Measurements from ENCODE around the gene IGFBP2.

- TF ChIP-seq POLR2AphosphoS5 (IDR thresholded peaks at IDR 0.05; ENCODE audit: low read depth, low read length) (no peak), POLR2A (IDR thresholded peaks at IDR 0.05; ENCODE audit: insufficient read depth in 1 of 2, low read depth in 2 of 2, low read length in 2 of 2) (no peak), SP1 (IDR thresholded peaks at IDR 0.05) (no peak), SP1 (CRISPR knock-in tag; IDR thresholded peaks at IDR 0.05) (no peak), KDM1A (CRISPR knock-in tag; IDR thresholded peaks at IDR 0.05) (no peak), TCF7L2 (IDR thresholded peaks at IDR 0.05; ENCODE audit: low read depth, low read length) (no peak), ZNF772 (CRISPR knock-in tag; IDR thresholded peaks at IDR 0.05) (no peak), SMC3 (IDR thresholded peaks at IDR 0.05; ENCODE audit: low read length) (no peak), MZF1 (CRISPR knock-in tag; IDR thresholded peaks at IDR 0.05; ENCODE audit: borderline replicate concordance) (no peak), ZNF10 (CRISPR knock-in tag; IDR thresholded peaks at IDR 0.05; ENCODE audit: borderline replicate concordance, low read depth) (no peak), JUN (CRISPR knock-in tag; IDR thresholded peaks at IDR 0.05) (no peak), CBX1 (IDR thresholded peaks at IDR 0.05; ENCODE audit: low read depth) (no peak), FOXK2 (IDR thresholded peaks at IDR 0.05) (no peak), ZMYM2 (CRISPR knock-in tag; IDR thresholded peaks at IDR 0.05) (no peak), ZBTB8A (CRISPR knock-in tag; IDR thresholded peaks at IDR 0.05; ENCODE audit: borderline replicate concordance, low read depth) (no peak)
These were observed 24.7 kb upstream of the IGFBP2 start for GRCh38 chr2:216608525-216608924.
